B cell (primary cell): ENCODE measurements around the gene ZNF585A. TPM values are rescaled to one million over a fixed set of nuclear protein-coding genes. Genes with fewer than 3 reads are reported as not detected.
"Not testable (repeated sequence)": the region's sequence is repeated elsewhere in the genome, so short reads cannot be mapped to it uniquely, and the experiment has no call there.

Experiments
- ATAC-seq: fragments of 200-7000 bp; cut with Tn5 transposase; one replicate; pipeline ENCODE4 v1.10.0; 2021; ENCODE audit warnings: low read depth, mild to moderate bottlenecking, moderate number of reproducible peaks, moderate library complexity
- CTCF ChIA-PET: fragments of 350-600 bp; sonication (Branson Sonifier 250); formaldehyde crosslinking; loops from one replicate; lab custom pipeline; 2021; ENCODE audit warnings: antibody characterized with exemption, inconsistent platforms; lab: Charles Lee
- POLR2A ChIA-PET: fragments of 350-600 bp; sonication (Branson Sonifier 250); formaldehyde crosslinking; loops from one replicate; lab custom pipeline; 2021; ENCODE audit warnings: antibody characterized with exemption; lab: Charles Lee
- DNase-seq: peaks from one replicate; pipeline ENCODE4 v3.0.0; 2013
- H2AFZ ChIP-seq: 2 replicates; pipeline ENCODE4 v1.6.1; 2012; ENCODE audit warnings: mild to moderate bottlenecking, low read depth, low read length; ENCODE audit not compliant: insufficient read depth, poor library complexity, severe bottlenecking
- H3K27ac ChIP-seq, 2 donors: 1 replicate in 1 of 2; 2 replicates in 1 of 2; pipeline ENCODE4 v1.5.1; 2012 to 2013; ENCODE audit warnings: low read length in 2 of 2, mild to moderate bottlenecking in 2 of 2, moderate library complexity in 1 of 2
- H3K27me3 ChIP-seq, 4 experiments: fragments of 200-600 bp in 1 of 4; sonication (generic) in 1 of 4; replicated peaks in 1 of 4; 1 replicate in 2 of 4; 2 replicates in 2 of 4; pipeline versions ENCODE4 v1.6.1 to v1.7.0; 2013 to 2016; ENCODE audit warnings: low read length in 3 of 4, mild to moderate bottlenecking in 2 of 4, mixed read lengths in 1 of 4, moderate library complexity in 1 of 4; ENCODE audit not compliant: insufficient read depth in 4 of 4, control insufficient read depth in 3 of 4; ENCODE audit errors: control extremely low read depth in 1 of 4
- H3K36me3 ChIP-seq, 2 experiments: replicated peaks in 1 of 2; 1 replicate in 1 of 2; 2 replicates in 1 of 2; pipeline versions ENCODE4 v1.6.1 to v1.7.1; 2013; ENCODE audit warnings: low read length in 1 of 2; ENCODE audit not compliant: insufficient read depth in 2 of 2, control insufficient read depth in 1 of 2; ENCODE audit errors: control extremely low read depth in 1 of 2, extremely low read depth in 1 of 2
- H3K4me1 ChIP-seq, 2 donors: fragments of 200-600 bp in 1 of 2; sonication (generic) in 1 of 2; 1 replicate in 1 of 2; 2 replicates in 1 of 2; pipeline versions ENCODE4 v1.5.1 to v1.6.1; 2013 to 2017; ENCODE audit warnings: low read length in 2 of 2; ENCODE audit not compliant: control insufficient read depth in 2 of 2, insufficient read depth in 2 of 2
- H3K4me2 ChIP-seq: replicated peaks from 2 replicates; pipeline ENCODE3; 2012; ENCODE audit warnings: mild to moderate bottlenecking, low read depth, low read length; ENCODE audit not compliant: poor library complexity, severe bottlenecking
- H3K4me3 ChIP-seq, 5 experiments: fragments of 200-600 bp in 1 of 5; sonication (generic) in 1 of 5; 1 replicate in 3 of 5; 2 replicates in 2 of 5; pipeline versions ENCODE4 v1.5.1 to v1.7.0; 2011 to 2016; ENCODE audit warnings: low read length in 4 of 5, mild to moderate bottlenecking in 4 of 5, low read depth in 2 of 5, control low read depth in 1 of 5, moderate library complexity in 1 of 5; ENCODE audit not compliant: insufficient read depth in 1 of 5; ENCODE audit errors: control extremely low read depth in 1 of 5, extremely low read depth in 1 of 5
- H3K79me2 ChIP-seq: fragments of 200-600 bp; sonication (generic); one replicate; pipeline ENCODE4 v1.6.0; 2016; ENCODE audit warnings: low read length; ENCODE audit not compliant: control insufficient read depth, insufficient read depth
- H3K9ac ChIP-seq: fragments of 200-600 bp; sonication (generic); 2 replicates; pipeline ENCODE4 v1.6.1; 2017; ENCODE audit warnings: mild to moderate bottlenecking, low read length, moderate library complexity
- H3K9me3 ChIP-seq, 3 donors: one replicate each; pipeline versions ENCODE4 v1.6.1 to v1.7.1; 2013; ENCODE audit warnings: low read length in 2 of 3; ENCODE audit not compliant: control insufficient read depth in 2 of 3, insufficient read depth in 1 of 3; ENCODE audit errors: control extremely low read depth in 1 of 3
- H4K20me1 ChIP-seq: 2 replicates; pipeline ENCODE4 v1.6.0; 2012; ENCODE audit warnings: mild to moderate bottlenecking, low read length; ENCODE audit not compliant: insufficient read depth, control insufficient read depth, poor library complexity, severe bottlenecking
- H3K27ac Mint-ChIP-seq: one replicate; pipeline ENCODE4 v1.8.0; 2021; ENCODE audit warnings: mixed read lengths
- H3K27me3 Mint-ChIP-seq: one replicate; pipeline ENCODE4 v1.8.0; 2021; ENCODE audit warnings: mixed read lengths
- H3K4me1 Mint-ChIP-seq: one replicate; pipeline ENCODE4 v1.8.0; 2021; ENCODE audit warnings: mixed read lengths
- H3K4me3 Mint-ChIP-seq: one replicate; pipeline ENCODE4 v1.8.0; 2021; ENCODE audit warnings: mixed read lengths
- H3K9me3 Mint-ChIP-seq: one replicate; pipeline ENCODE4 v1.8.0; 2022; ENCODE audit warnings: mixed read lengths; ENCODE audit not compliant: insufficient read depth
- EZH2 ChIP-seq: IDR thresholded peaks from 2 replicates; pipeline ENCODE4 v1.6.1; 2012; ENCODE audit warnings: borderline replicate concordance, low read depth, mild to moderate bottlenecking, moderate library complexity, low read length; ENCODE audit not compliant: insufficient read depth, poor library complexity, severe bottlenecking
- WGBS: methylation state at CpG from one replicate; pipeline ENCODE4 v1.1.5; 2013; ENCODE audit warnings: missing lambda C conversion rate; ENCODE audit not compliant: insufficient coverage; 5-methylcytosine and 5-hydroxymethylcytosine counted together
- intact Hi-C: fragments of 100-400 bp; cut with micrococcal nuclease; formaldehyde crosslinking; loops from one replicate; pipeline ENCODE4 v1.10.0; 2022
- polyA plus RNA-seq: library from polyadenylated mRNA; depleted of rRNA; stranded (reverse); fragments of >200 nt; gene quantifications from 2 replicates; pipeline ENCODE4 v1.2.3, GENCODE V29; 2012
- total RNA-seq, 2 donors: library from RNA; stranded (reverse); fragments of 120-200 nt in 1 of 2; gene quantifications; 1 replicate in 1 of 2; 2 replicates in 1 of 2; pipeline versions ENCODE4 v1.2.3 to v1.2.4, GENCODE V29; 2013 to 2022
- TF ChIP-seq, protein P1 (sequence below): fragments of 200-600 bp; IDR thresholded peaks from one replicate; pipeline ENCODE4 v1.8.0; 2022; ENCODE audit warnings: antibody characterized with exemption, mild to moderate bottlenecking

The ZNF585A gene
- total and polyA plus RNA-seq, 2 donors (not counting 1 experiment from before 2014, with no cell fraction given) = 15.2 to 20.0 TPM

DNA sequence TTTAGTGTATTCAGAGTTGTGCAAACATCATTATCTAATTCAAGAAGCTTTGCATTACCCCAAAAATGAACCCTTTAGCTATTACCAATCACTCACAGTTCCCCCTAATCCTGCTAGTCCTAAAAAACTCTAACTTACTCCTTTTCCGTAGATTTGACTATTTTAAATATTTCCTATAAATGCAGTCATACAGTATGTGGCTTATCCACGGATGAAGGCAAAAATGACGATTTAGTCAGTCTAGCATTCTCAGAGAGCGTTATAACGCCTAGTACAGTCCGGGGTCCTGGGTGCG lies 44.9 kb upstream of the ZNF585A start:
- TF ChIP-seq EZH2 = no peak
- peak overlapping the region; percentile 78 to 96 (median 88) for H3K4me3 ChIP-seq
- no peaks in the 10 kb centered on the region for H3K27me3 ChIP-seq
- no peak for ATAC-seq
- H3K79me2 ChIP-seq = peaks cover 41% of the 10 kb centered on the region
- H3K4me1 ChIP-seq = peaks cover 10 to 12% of the 10 kb centered on the region in 2 donors
- H3K4me2 ChIP-seq = peak overlapping the region; percentile 78
- POLR2A ChIA-PET = interaction anchor here (0.5 to 1.7 kb wide), 4 partner anchors 44 to 1003 kb away, joined by 4 to 5 read pairs (median 5); partner anchors contain the start of genes ZNF146, ZNF260 and ZNF565
- H4K20me1 ChIP-seq = peaks cover 3% of the 10 kb centered on the region
- peak overlapping the region; percentile 87 for H3K9ac ChIP-seq
- H3K27me3 Mint-ChIP-seq = no peaks in the 10 kb centered on the region
- H3K27ac ChIP-seq = peak overlapping the region; percentile 77 to 86
- peaks cover 24% of the 10 kb centered on the region for H3K4me1 Mint-ChIP-seq
- CTCF ChIA-PET = interaction anchor here (0.7 to 1.6 kb wide), 3 partner anchors 44 to 251 kb away, joined by 4 read pairs; partner anchors contain the start of gene ZNF585A
- peaks cover 0 to 15% (median 3%) of the 10 kb centered on the region in 3 donors for H3K9me3 ChIP-seq
- peak overlapping the region; percentile 98 for H2AFZ ChIP-seq
- 0% methylated on average over 6 of the region's 7 CpGs for WGBS
- intact Hi-C loops = loop anchor here (1.0 to 10.0 kb wide), 10 partner anchors 45 to 1117 kb away; partner anchors contain the start of genes CATSPERG, ZFP14, ZNF146 and ZNF420
- peak overlapping the region; percentile 100 for H3K27ac Mint-ChIP-seq
- peak overlapping the region; percentile 97 for H3K4me3 Mint-ChIP-seq
- no peaks in the 10 kb centered on the region for H3K9me3 Mint-ChIP-seq
- no peak for DNase-seq
- H3K36me3 ChIP-seq = peaks cover 3 to 5% of the 10 kb centered on the region in 2 experiments

DNA sequence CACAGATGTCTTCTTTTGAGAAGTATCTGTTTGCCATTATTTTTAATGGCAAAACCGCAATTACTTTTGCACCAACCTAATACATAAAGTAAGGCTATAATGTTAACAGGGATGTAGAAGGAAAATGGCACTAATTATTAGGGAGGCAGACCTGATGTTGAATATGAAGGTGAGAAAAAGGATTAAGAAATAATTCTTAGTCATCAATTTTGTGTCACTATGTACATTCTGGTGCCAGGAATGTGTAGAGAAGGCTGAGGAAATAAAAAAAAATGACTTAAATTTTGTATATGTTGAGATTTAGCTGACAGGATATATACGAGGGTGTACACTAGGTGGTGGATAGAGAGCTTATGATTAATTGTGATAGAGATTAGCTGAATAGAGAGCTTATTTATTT lies 25.3 kb upstream of the ZNF585A start:
- no peaks in the 10 kb centered on the region for H3K79me2 ChIP-seq
- no peak for TF ChIP-seq EZH2
- TF ChIP-seq, protein P1, sequence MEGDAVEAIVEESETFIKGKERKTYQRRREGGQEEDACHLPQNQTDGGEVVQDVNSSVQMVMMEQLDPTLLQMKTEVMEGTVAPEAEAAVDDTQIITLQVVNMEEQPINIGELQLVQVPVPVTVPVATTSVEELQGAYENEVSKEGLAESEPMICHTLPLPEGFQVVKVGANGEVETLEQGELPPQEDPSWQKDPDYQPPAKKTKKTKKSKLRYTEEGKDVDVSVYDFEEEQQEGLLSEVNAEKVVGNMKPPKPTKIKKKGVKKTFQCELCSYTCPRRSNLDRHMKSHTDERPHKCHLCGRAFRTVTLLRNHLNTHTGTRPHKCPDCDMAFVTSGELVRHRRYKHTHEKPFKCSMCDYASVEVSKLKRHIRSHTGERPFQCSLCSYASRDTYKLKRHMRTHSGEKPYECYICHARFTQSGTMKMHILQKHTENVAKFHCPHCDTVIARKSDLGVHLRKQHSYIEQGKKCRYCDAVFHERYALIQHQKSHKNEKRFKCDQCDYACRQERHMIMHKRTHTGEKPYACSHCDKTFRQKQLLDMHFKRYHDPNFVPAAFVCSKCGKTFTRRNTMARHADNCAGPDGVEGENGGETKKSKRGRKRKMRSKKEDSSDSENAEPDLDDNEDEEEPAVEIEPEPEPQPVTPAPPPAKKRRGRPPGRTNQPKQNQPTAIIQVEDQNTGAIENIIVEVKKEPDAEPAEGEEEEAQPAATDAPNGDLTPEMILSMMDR = no peak
- WGBS = no CpG with 5 or more reads among the region's 2 CpGs
- intact Hi-C loops = no loop called here
- peaks cover 0 to 32% (median 4%) of the 10 kb centered on the region in 3 donors for H3K9me3 ChIP-seq
- no peak overlapping the region for H2AFZ ChIP-seq
- H3K27me3 ChIP-seq = no peaks in the 10 kb centered on the region
- H3K27ac ChIP-seq = no peak overlapping the region
- H3K4me2 ChIP-seq = no peak overlapping the region
- DNase-seq (no peak), ATAC-seq (no peak)
- no peak overlapping the region for H3K9ac ChIP-seq
- no peaks in the 10 kb centered on the region for H4K20me1 ChIP-seq
- Mint-ChIP-seq H3K4me1 (no peaks in the 10 kb centered on the region), H3K27me3 (no peaks in the 10 kb centered on the region), H3K27ac (no peak overlapping the region), H3K4me3 (no peak overlapping the region), H3K9me3 (peaks cover 7% of the 10 kb centered on the region)
- peaks cover 4 to 24% of the 10 kb centered on the region in 2 experiments for H3K36me3 ChIP-seq
- no peak overlapping the region for H3K4me3 ChIP-seq
- H3K4me1 ChIP-seq = no peaks in the 10 kb centered on the region
- POLR2A ChIA-PET = no interaction called here
- CTCF ChIA-PET = no interaction called here

DNA sequence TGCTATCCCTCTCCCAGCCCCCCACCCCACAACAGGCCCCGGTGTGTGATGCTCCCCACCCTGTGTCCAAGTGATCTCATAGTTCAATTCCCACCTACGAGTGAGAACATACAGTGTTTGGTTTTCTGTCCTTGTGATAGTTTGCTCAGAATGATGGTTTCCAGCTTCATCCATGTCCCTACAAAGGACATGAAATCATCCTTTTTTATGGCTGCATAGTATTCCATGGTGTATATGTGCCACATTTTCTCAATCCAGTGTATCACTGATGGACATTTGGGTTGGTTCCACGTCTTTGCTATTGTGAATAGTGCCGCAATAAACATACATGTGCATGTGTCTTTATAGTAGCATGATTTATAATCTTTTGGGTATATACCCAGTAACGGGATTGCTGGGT lies 24.6 kb upstream of the ZNF585A start:
- no CpG with 5 or more reads among the region's 5 CpGs for WGBS
- not testable (repeated sequence) for ATAC-seq

More for the DNA sequence above, 24.6 kb upstream of the ZNF585A start:
- H3K27me3 ChIP-seq, H4K20me1 ChIP-seq, H3K4me1 Mint-ChIP-seq, H3K79me2 ChIP-seq, POLR2A ChIA-PET, H3K4me3 Mint-ChIP-seq, H3K4me1 ChIP-seq, H3K4me3 ChIP-seq, H3K4me2 ChIP-seq, H2AFZ ChIP-seq, H3K27ac ChIP-seq, H3K9ac ChIP-seq, H3K27me3 Mint-ChIP-seq, H3K27ac Mint-ChIP-seq, H3K9me3 Mint-ChIP-seq, DNase-seq, CTCF ChIA-PET, intact Hi-C loops: not testable (repeated sequence)
- Histone ChIP-seq H3K36me3 (peaks cover 5 to 21% of the 10 kb centered on the region in 2 experiments), H3K9me3 (peaks cover 2 to 35% (median 4%) of the 10 kb centered on the region in 3 donors)
